HG03342 (cell line): ENCODE results near the gene XPC.
A peak's percentile ranks its signal among the peaks of the same experiment; 100 is the strongest.

Experiments used
- ATAC-seq: cut with Tn5 transposase; IDR thresholded peaks from one replicate; pipeline ENCODE4 v1.9.1; 2021; ENCODE audit warnings: mild to moderate bottlenecking, moderate library complexity; ENCODE audit not compliant: unreplicated experiment

The XPC gene

GRCh38 chr3:14150078-14150477 is 28.3 kb downstream of the XPC start:
- ATAC-seq = no peak

DNA sequence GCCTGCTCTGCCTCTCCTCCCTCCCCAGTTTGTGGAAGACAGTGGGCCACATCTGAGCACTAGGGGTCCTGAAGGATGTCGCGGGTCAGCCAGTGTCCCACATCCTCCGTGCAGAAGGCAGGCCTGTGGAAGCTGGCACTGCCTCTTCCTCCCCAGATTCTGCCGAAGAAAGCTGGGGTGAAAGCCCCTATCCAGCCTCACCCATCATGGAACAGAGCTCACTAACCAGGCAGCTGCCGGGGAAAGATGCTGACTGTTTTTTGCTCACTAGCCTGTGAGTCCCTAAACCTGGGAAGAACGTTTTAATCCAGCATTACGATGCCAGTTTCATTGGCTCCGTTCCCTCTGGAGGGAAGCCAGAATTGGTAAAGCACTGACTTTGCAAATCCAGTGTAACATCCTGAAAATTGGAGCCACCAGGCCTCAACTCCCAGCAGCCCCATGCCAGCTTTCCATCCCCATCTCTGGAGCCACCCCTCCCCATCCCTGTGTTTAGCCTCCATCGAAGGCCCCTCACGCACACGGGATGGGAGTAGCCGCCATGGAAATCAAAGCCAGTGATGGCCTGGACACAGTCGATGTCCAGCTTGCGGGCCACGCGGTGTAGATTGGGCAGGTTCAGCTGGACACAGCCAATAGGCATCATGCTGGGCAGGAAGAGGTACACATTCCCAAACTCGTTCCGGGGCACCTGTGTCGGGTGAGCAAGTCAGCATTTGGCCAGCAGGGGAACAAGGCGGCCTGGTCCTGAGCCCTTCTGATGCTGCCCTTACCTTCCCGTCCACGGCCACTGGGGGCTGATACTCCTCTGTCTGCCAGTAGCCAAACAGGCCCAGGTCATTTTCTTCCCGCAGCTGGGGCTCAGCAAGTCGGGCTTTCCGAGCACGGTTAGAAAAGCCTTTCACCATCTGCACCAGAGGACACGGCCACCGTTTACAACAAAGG is 30.1 kb downstream of the XPC start:
- ATAC-seq = no peak

GRCh38 chr3:14147617-14148016 is 30.8 kb downstream of the XPC start:
- ATAC-seq = no peak

GRCh38 chr3:14147066-14147435 is 31.4 kb downstream of the XPC start:
- no peak for ATAC-seq

- no peak for ATAC-seq
These were observed 31.9 kb downstream of the XPC start for GRCh38 chr3:14146381-14147065.

DNA sequence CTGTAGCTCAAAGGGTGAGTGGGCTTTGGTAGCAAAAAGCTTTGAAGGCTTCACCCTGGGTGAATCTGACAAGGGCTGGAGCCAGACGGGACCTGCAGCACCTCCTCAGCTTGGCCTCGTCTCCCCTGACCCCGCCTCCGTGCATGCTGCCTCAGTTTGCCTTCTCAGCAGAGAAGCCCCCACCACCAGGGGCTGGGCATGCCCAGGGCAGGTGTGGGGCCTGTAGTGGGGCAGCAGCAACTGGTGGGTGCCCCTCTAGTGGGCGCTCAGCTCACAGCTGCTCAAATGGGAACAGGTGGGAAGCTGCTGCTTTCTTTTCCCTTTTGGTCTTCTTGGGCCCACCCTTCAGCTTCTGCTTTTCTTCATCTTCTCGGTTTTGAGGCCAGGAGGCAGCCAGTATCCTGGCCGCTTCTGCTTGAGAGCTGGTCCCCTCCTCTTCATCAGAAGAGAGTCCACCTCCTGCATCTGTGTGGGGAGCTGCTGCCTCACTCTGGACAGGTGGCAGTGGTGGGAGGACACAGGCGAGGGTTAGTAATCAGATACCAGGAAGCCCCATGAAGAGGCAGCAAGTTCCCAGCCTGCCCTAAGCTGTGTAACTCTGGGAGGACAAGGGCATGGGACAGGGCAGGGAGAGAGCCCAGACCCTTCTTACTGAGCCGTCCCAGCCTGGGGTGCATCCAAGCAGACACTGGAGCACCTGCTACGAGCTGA is 32.6 kb downstream of the XPC start:
- no peak for ATAC-seq

- no peak for ATAC-seq
These were observed 33.2 kb downstream of the XPC start for GRCh38 chr3:14145236-14145635.

- ATAC-seq = peak; percentile 96
These were observed 33.9 kb downstream of the XPC start for GRCh38 chr3:14144423-14145075.

DNA sequence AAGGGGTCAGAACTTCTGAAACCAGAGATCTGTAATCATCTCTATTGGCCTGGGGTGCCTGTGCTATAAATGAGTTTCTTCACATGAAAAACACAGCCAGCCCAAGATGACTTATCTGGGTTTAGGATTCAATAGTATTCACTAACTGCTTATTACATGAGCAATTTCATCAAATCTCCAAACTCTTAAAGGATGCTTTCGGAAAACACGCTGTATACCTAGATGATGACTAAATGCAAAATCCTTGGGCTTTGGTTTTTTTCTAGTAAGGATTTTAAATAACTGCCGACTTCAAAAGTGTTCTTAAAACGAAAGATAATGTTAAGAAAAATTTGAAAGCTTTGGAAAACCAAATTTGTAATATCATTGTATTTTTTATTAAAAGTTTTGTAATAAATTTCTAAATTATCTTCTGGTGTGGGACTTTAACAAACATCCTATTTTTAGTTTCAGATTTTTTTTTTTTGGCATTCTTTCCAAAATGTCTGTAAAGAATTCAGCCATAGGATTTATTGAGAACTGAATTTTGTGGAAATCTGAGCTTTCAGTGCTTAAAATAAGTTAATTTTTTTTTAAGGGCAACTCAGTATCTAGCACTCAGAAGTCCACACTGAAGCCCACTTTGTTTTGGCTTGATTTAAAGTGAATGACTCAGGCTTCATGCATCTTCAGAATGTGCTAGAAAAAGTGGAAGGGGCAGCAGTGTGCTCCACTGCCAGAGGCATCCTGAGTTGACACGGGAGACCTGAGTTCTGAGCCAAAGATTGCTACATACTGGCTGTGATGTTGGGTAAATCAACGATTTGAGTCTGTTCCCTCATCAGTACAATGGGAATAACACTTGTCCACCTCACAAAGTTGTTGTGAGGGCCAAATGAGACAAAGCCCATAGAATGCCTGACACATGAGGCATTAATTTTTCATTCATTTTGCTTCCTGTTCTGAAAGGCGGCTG is 34.9 kb downstream of the XPC start:
- ATAC-seq = no peak

- no peak for ATAC-seq
These were observed 35.7 kb downstream of the XPC start for GRCh38 chr3:14142567-14143270.

- no peak for ATAC-seq
These were observed 36.6 kb downstream of the XPC start for GRCh38 chr3:14141602-14142341.

DNA sequence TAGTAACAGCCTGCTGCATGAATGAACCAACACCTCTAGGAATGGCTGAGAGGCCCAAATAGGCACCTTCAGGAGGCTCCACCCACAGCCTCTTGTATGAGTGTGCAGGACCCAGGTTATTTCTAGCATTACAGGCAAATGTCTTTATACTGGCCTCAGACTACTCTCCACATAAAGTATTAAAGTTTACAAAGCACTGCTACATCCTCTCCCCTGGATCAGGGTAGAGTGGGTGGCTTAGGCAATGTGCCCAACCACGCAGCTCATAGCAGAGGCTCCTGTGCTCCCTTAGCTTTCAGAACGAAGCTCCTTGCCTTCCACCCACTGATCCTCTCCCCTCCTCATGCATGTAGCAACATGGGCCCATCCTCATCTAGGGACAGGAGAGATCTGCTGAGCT is 37.3 kb downstream of the XPC start:
- ATAC-seq = no peak

DNA sequence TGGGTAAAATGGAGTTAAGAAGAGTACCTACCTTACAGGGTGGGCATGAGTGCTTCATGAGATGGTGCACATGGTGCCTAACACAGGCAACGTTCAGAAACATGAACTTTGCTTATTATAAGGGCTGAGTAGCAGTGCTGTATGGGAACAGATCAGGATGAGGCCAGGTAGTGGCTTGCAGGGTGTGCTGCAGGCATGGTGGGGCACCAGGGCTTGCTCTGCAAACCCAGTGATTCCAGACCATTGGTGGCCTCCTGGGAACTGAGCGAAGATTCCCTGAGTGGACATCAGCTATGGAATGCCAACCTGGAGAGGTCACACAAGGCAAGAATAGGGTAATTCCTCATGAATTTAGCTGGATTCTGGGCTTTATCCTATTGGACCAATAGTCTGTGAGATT is 37.7 kb downstream of the XPC start:
- ATAC-seq = no peak

GRCh38 chr3:14139771-14140170 is 38.6 kb downstream of the XPC start:
- no peak for ATAC-seq

DNA sequence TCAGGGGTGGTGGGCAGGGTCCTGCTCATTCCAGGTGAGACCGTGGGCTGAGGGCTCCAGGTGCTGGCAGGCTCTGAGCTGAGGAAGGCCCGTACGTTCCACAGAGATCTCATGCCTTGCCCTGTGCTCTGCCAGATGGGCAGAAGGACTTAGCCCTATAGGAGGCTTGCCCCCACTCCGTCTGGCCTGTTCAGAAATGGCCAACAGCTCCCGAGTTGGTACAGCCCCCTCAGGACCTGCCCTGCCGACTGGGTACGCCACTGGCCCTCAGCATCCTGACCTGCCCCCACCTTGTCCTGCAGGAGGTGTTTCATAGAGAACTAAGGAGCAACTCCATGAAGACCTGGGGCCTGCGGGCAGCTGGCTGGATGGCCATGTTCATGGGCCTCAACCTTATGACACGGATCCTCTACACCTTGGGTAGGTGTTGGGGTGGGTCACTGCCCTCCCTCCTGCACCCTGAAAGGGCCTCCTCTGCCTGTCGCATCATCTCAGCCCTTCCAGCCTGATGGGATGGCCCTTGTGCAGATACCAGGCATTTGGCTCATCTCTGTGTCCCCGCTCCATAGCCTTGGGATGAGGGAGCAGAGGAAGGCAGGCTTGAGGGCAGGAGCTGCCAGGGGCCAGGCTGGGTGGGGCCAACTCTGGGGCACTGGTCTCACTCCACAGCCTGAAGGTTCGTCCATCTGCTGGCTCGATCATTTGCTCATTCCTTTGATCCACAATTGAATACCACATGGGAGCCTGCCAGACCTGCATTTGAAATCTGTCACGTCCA is 39.3 kb downstream of the XPC start:
- ATAC-seq = no peak

- no peak for ATAC-seq
These were observed 40.1 kb downstream of the XPC start for GRCh38 chr3:14138109-14138877.

GRCh38 chr3:14137445-14137844 is 41.0 kb downstream of the XPC start:
- no peak for ATAC-seq
